Astrocyte (in vitro differentiated cells and primary cell): ENCODE results near the gene RNF123.

ENCODE experiments used
- CTCF ChIP-seq: IDR thresholded peaks from 2 replicates; pipeline ENCODE4 v1.5.1; 2011; ENCODE audit warnings: low read depth, mild to moderate bottlenecking, inconsistent platforms, low read length, moderate library complexity; ENCODE audit not compliant: insufficient read depth
- EZH2 ChIP-seq: IDR thresholded peaks from 2 replicates; pipeline ENCODE4 v1.6.1; 2012; ENCODE audit warnings: mild to moderate bottlenecking, low read length, inconsistent platforms; ENCODE audit not compliant: insufficient read depth

GRCh38 chr3:49689046-49689907, at the start of gene RNF123, which contains the start of gene MST1:
- no peak for TF ChIP-seq CTCF
- TF ChIP-seq EZH2 = no peak
